ENCODE results near the gene BAZ1B.
"Not testable (repeated sequence)": the region's sequence is repeated elsewhere in the genome, so short reads cannot be mapped to it uniquely, and the experiment has no call there.

The BAZ1B gene

DNA sequence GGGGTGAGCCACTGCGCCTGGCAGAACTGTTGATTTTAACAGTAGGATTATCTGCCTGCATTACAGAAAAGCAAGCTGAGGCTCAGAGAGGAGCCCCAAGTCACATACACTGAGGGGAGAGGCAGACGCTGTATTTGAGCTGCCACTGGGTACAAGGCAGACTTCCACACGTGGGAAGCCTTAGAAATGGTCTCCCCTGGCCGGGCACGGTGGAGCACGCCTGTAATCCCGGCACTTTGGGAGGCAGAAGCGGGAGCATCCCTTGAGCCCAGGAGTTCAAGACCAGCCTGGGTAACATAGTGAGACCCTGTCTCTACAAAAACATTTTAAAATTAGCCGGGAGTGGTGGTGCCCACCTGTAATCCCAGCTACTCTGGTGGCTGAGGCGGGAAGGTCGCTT, 89.4 kb downstream of the BAZ1B start:
- Histone ChIP-seq H3K4me2 (ENCODE audit: low read depth, low read length, poor library complexity, severe bottlenecking) (no peak overlapping the region), H3K79me2 (ENCODE audit: insufficient read depth, low read length) (no peaks in the 10 kb centered on the region), H3K27ac (ENCODE audit: low read depth, low read length) (no peak overlapping the region), H3K4me3 (ENCODE audit: insufficient read depth, low read length, poor library complexity, severe bottlenecking) (no peak overlapping the region), H3K9me2 (replicated peaks; ENCODE audit: insufficient read depth, low read length) (no peaks in the 10 kb centered on the region), H3F3A (ENCODE audit: insufficient read depth) (no peaks in the 10 kb centered on the region; the same call in 1 of the 2 replicates), H3K9me3 (ENCODE audit: insufficient read depth, low read length) (no peaks in the 10 kb centered on the region), H2AFZ (ENCODE audit: low read depth, low read length, severe bottlenecking) (no peak overlapping the region), H4K20me1 (ENCODE audit: low read depth, low read length) (no peaks in the 10 kb centered on the region), H3K9ac (ENCODE audit: low read length) (no peak overlapping the region), H3K27me3 (ENCODE audit: low read length) (no peaks in the 10 kb centered on the region), H3K36me3 (ENCODE audit: low read length) (no peaks in the 10 kb centered on the region)
- no peak for TF ChIP-seq EZH2phosphoT487 (conservative IDR thresholded peaks at IDR 0.05; ENCODE audit: low read length)
- TF ChIP-seq, protein P1, sequence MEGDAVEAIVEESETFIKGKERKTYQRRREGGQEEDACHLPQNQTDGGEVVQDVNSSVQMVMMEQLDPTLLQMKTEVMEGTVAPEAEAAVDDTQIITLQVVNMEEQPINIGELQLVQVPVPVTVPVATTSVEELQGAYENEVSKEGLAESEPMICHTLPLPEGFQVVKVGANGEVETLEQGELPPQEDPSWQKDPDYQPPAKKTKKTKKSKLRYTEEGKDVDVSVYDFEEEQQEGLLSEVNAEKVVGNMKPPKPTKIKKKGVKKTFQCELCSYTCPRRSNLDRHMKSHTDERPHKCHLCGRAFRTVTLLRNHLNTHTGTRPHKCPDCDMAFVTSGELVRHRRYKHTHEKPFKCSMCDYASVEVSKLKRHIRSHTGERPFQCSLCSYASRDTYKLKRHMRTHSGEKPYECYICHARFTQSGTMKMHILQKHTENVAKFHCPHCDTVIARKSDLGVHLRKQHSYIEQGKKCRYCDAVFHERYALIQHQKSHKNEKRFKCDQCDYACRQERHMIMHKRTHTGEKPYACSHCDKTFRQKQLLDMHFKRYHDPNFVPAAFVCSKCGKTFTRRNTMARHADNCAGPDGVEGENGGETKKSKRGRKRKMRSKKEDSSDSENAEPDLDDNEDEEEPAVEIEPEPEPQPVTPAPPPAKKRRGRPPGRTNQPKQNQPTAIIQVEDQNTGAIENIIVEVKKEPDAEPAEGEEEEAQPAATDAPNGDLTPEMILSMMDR (IDR thresholded peaks at IDR 0.05; ENCODE audit: insufficient read depth, low read length, poor library complexity, severe bottlenecking), result no peak

GRCh38 chr7:73431041-73431835, 90.9 kb downstream of the BAZ1B start:
- Histone ChIP-seq H3K27me3 (ENCODE audit: low read length) (no peaks in the 10 kb centered on the region), H2AFZ (ENCODE audit: low read depth, low read length, severe bottlenecking) (no peak overlapping the region), H3K36me3 (ENCODE audit: low read length) (no peaks in the 10 kb centered on the region), H3K9ac (ENCODE audit: low read length) (no peak overlapping the region), H3F3A (ENCODE audit: insufficient read depth) (no peaks in the 10 kb centered on the region), H3K27ac (ENCODE audit: low read depth, low read length) (no peak overlapping the region), H3K4me3 (ENCODE audit: insufficient read depth, low read length, poor library complexity, severe bottlenecking) (no peak overlapping the region), H3K9me3 (ENCODE audit: insufficient read depth, low read length) (no peaks in the 10 kb centered on the region), H3K9me2 (replicated peaks; ENCODE audit: insufficient read depth, low read length) (no peaks in the 10 kb centered on the region), H4K20me1 (ENCODE audit: low read depth, low read length) (no peaks in the 10 kb centered on the region), H3K79me2 (ENCODE audit: insufficient read depth, low read length) (no peaks in the 10 kb centered on the region), H3K4me2 (ENCODE audit: low read depth, low read length, poor library complexity, severe bottlenecking) (no peak overlapping the region)
- TF ChIP-seq, protein P1 (IDR thresholded peaks at IDR 0.05; ENCODE audit: insufficient read depth, low read length, poor library complexity, severe bottlenecking), result no peak

DNA sequence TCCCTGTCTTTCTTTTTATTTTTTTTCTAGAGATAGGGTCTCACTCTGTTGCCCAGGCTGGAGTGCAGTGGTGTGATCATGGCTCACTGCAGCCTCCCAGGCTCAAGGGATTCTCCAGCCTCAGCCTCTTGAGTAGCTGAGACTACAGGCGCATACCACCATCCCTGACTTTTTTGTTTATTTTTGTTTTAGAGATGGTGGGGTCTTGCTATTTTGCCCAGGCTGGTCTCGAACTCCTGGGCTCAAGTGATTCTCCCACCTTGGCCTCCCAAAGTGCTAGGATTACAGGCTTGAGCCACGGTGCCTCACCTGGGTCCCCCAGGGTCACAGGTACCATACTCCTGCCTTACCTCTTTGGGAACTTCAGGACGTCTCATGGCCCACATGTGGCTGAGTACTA, 91.6 kb downstream of the BAZ1B start:
- H3K36me3 ChIP-seq (ENCODE audit: low read length); H3K4me3 ChIP-seq (ENCODE audit: insufficient read depth, low read length, poor library complexity, severe bottlenecking); H4K20me1 ChIP-seq (ENCODE audit: low read depth, low read length); H3K79me2 ChIP-seq (ENCODE audit: insufficient read depth, low read length); H3F3A ChIP-seq (ENCODE audit: insufficient read depth); H3K27me3 ChIP-seq (ENCODE audit: low read length); H3K9me2 ChIP-seq (replicated peaks; ENCODE audit: insufficient read depth, low read length); H3K9ac ChIP-seq (ENCODE audit: low read length); H2AFZ ChIP-seq (ENCODE audit: low read depth, low read length, severe bottlenecking); H3K9me3 ChIP-seq (ENCODE audit: insufficient read depth, low read length); H3K4me2 ChIP-seq (ENCODE audit: low read depth, low read length, poor library complexity, severe bottlenecking); H3K27ac ChIP-seq (ENCODE audit: low read depth, low read length): not testable (repeated sequence)

DNA sequence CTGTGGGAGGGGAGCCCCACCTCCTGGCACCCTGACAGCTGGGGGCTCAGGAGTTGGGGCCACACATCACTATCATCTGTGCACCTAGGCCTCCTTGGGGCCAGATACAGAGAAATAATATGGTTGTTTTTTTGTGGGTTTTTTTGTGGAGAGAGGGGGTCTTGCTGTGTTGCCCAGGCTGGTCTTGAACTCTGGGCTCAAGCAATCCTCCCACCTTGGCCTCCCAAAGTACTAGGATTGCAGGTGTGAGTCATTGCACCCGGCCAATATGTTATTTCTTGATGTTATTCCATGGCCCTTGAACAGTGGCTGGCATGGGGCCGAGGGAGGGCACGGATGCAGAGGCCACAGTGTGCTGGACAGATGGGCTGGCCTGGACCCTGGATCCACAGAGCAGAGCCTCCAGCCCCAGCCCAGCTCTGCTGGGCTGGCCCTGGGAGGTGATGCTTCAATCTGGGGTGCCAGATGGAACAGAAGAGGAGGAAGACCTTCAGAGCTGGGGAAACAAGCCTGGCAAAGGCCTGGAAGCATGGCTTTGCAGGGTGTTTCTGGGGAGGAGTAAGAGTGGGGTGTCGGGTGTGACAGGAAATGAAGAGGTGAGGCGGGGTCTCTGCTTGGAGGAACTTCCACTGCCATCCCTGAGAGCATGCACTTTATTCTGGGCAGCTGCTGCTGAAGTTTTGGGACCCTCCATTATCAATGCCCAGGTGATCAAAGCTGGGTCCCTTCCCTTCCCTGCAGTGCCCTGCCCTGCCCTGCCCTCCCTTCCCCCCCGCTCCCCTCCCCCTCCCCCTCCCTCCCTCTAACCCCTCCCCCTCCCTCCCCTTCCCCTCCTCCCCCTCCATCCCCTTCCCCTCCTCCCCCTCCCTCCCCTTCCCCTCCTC, 92.2 kb downstream of the BAZ1B start:
- H2AFZ ChIP-seq (ENCODE audit: low read depth, low read length, severe bottlenecking), result no peak overlapping the region
- no peaks in the 10 kb centered on the region for H3K9me3 ChIP-seq (ENCODE audit: insufficient read depth, low read length)
- H3K27ac ChIP-seq (ENCODE audit: low read depth, low read length), result no peak overlapping the region
- H3K4me2 ChIP-seq (ENCODE audit: low read depth, low read length, poor library complexity, severe bottlenecking), result no peak overlapping the region
- TF ChIP-seq, protein P1 (IDR thresholded peaks at IDR 0.05; ENCODE audit: insufficient read depth, low read length, poor library complexity, severe bottlenecking), result no peak
- no peak for TF ChIP-seq EZH2phosphoT487 (conservative IDR thresholded peaks at IDR 0.05; ENCODE audit: low read length)
- H3K4me3 ChIP-seq (ENCODE audit: insufficient read depth, low read length, poor library complexity, severe bottlenecking), result no peak overlapping the region
- no peaks in the 10 kb centered on the region for H3K79me2 ChIP-seq (ENCODE audit: insufficient read depth, low read length)
- no peaks in the 10 kb centered on the region for H3F3A ChIP-seq (ENCODE audit: insufficient read depth)
- H3K36me3 ChIP-seq (ENCODE audit: low read length), result no peaks in the 10 kb centered on the region
- H3K27me3 ChIP-seq (ENCODE audit: low read length), result no peaks in the 10 kb centered on the region
- no peaks in the 10 kb centered on the region for H4K20me1 ChIP-seq (ENCODE audit: low read depth, low read length)
- no peaks in the 10 kb centered on the region for H3K9me2 ChIP-seq (replicated peaks; ENCODE audit: insufficient read depth, low read length)
- H3K9ac ChIP-seq (ENCODE audit: low read length), result no peak overlapping the region

Data from SU-DHL-6 (cell line).